GM23338 (cell line): ENCODE results near the gene RGS6. TPM values are rescaled to one million over a fixed set of nuclear protein-coding genes. Genes with fewer than 3 reads are reported as not detected.
A peak's percentile ranks its signal among the peaks of the same experiment; 100 is the strongest.

Source experiments
- ATAC-seq: fragments of 200-7000 bp; cut with Tn5 transposase; 3 replicates; pipeline ENCODE4 v1.9.1; 2020
- DNase-seq: peaks from one replicate; pipeline ENCODE4 v3.0.0-alpha.2; 2015; ENCODE audit warnings: low spot score
- H2AFZ ChIP-seq: fragments of 200-600 bp; sonication (generic); 2 replicates; pipeline ENCODE4 v1.8.0; 2016; ENCODE audit warnings: antibody characterized with exemption, mild to moderate bottlenecking, moderate library complexity
- H3F3A ChIP-seq: fragments of 200-600 bp; sonication (generic); replicated peaks from 2 replicates; pipeline ENCODE4 v1.8.0; 2017; ENCODE audit warnings: antibody characterized with exemption, mixed run types, low read depth
- H3K27ac ChIP-seq: fragments of 200-600 bp; sonication (generic); 2 replicates; pipeline ENCODE4 v1.6.1; 2016; ENCODE audit warnings: low read depth
- H3K27me3 ChIP-seq: fragments of 200-600 bp; sonication (generic); 2 replicates; pipeline ENCODE4 v1.8.0; 2016; ENCODE audit warnings: mild to moderate bottlenecking, mixed run types, moderate library complexity; ENCODE audit not compliant: insufficient read depth
- H3K36me3 ChIP-seq: fragments of 200-600 bp; sonication (generic); 2 replicates; pipeline ENCODE4 v1.8.0; 2016; ENCODE audit warnings: mild to moderate bottlenecking; ENCODE audit not compliant: insufficient read depth
- H3K4me1 ChIP-seq: fragments of 200-600 bp; sonication (generic); 2 replicates; pipeline ENCODE4 v1.8.0; 2016; ENCODE audit warnings: mild to moderate bottlenecking, moderate library complexity; ENCODE audit not compliant: insufficient read depth
- H3K4me2 ChIP-seq: fragments of 200-600 bp; sonication (generic); 2 replicates; pipeline ENCODE4 v1.7.1; 2017; ENCODE audit warnings: mixed run types
- H3K4me3 ChIP-seq: fragments of 200-600 bp; sonication (generic); 2 replicates; pipeline ENCODE4 v1.6.1; 2016; ENCODE audit warnings: mixed run types
- H3K79me2 ChIP-seq: fragments of 200-600 bp; sonication (generic); replicated peaks from 2 replicates; pipeline ENCODE4 v1.8.0; 2017; ENCODE audit warnings: mild to moderate bottlenecking; ENCODE audit not compliant: insufficient read depth
- H3K9me2 ChIP-seq: fragments of 200-600 bp; sonication (generic); 2 replicates; pipeline ENCODE4 v1.8.0; 2017; ENCODE audit not compliant: insufficient read depth
- H4K20me1 ChIP-seq: fragments of 200-600 bp; sonication (generic); replicated peaks from 2 replicates; pipeline ENCODE4 v1.8.0; 2017; ENCODE audit warnings: mild to moderate bottlenecking; ENCODE audit not compliant: insufficient read depth
- H3K27ac Mint-ChIP-seq: 2 replicates; pipeline ENCODE4 v1.8.0; 2020; ENCODE audit warnings: inconsistent platforms, mild to moderate bottlenecking, moderate library complexity, mixed read lengths
- H3K27me3 Mint-ChIP-seq: 3 replicates; pipeline ENCODE4 v1.8.0; 2022; ENCODE audit warnings: low read depth, mild to moderate bottlenecking, moderate library complexity, mixed read lengths, inconsistent platforms; ENCODE audit not compliant: insufficient read depth, poor library complexity
- H3K36me3 Mint-ChIP-seq: 3 replicates; pipeline ENCODE4 v1.8.0; 2021; ENCODE audit warnings: low read depth, mild to moderate bottlenecking, inconsistent platforms, moderate library complexity, mixed read lengths
- H3K4me1 Mint-ChIP-seq: 3 replicates; pipeline ENCODE4 v1.8.0; 2020; ENCODE audit warnings: mild to moderate bottlenecking, inconsistent platforms, mixed read lengths
- H3K4me3 Mint-ChIP-seq: 3 replicates; pipeline ENCODE4 v1.8.0; 2021; ENCODE audit warnings: moderate library complexity, mild to moderate bottlenecking, inconsistent platforms, mixed read lengths
- H3K9me3 Mint-ChIP-seq: 3 replicates; pipeline ENCODE4 v1.8.0; 2020; ENCODE audit warnings: moderate library complexity, mild to moderate bottlenecking, inconsistent platforms, mixed read lengths
- CREB1 ChIP-seq: fragments of 250-450 bp; sonication (Bioruptor Pico); IDR thresholded peaks from 2 replicates; pipeline ENCODE4 v1.5.0; 2020; ENCODE audit warnings: low read depth, mild to moderate bottlenecking, moderate library complexity
- CTCF ChIP-seq, 2 experiments: fragments of 200-600 bp in 1 of 2; sonication (generic) in 1 of 2; conservative IDR thresholded peaks; 2 replicates each; pipeline versions ENCODE4 v1.5.1 to v1.6.1; 2016 to 2017; ENCODE audit warnings: antibody characterized with exemption in 2 of 2, low read depth in 2 of 2, mild to moderate bottlenecking in 2 of 2, moderate library complexity in 1 of 2
- ETS1 ChIP-seq: IDR thresholded peaks from 2 replicates; pipeline ENCODE4 v1.6.1; 2016; ENCODE audit warnings: antibody characterized with exemption
- EZH2 ChIP-seq: fragments of 200-600 bp; sonication (generic); IDR thresholded peaks from one replicate; pipeline ENCODE4 v1.8.0; 2017; ENCODE audit warnings: antibody characterized with exemption, mild to moderate bottlenecking, low read depth; ENCODE audit not compliant: unreplicated experiment
- EZH2phosphoT487 ChIP-seq: fragments of 200-600 bp; sonication (generic); IDR thresholded peaks from one replicate; pipeline ENCODE4 v1.8.1; 2018; ENCODE audit warnings: antibody characterized with exemption; ENCODE audit not compliant: unreplicated experiment
- JUNB ChIP-seq: IDR thresholded peaks from one replicate; pipeline ENCODE4 v1.6.1; 2016; ENCODE audit warnings: antibody characterized with exemption; ENCODE audit not compliant: unreplicated experiment
- NANOG ChIP-seq: IDR thresholded peaks from 2 replicates; pipeline ENCODE4 v1.6.1; 2016; ENCODE audit warnings: antibody characterized with exemption, borderline replicate concordance
- POLR2AphosphoS5 ChIP-seq: IDR thresholded peaks from 2 replicates; pipeline ENCODE4 v1.6.1; 2016; ENCODE audit warnings: antibody characterized with exemption, low read depth
- REST ChIP-seq: IDR thresholded peaks from one replicate; pipeline ENCODE4 v1.6.1; 2018; ENCODE audit warnings: antibody characterized with exemption; ENCODE audit not compliant: unreplicated experiment
- STAT1 ChIP-seq: IDR thresholded peaks from one replicate; pipeline ENCODE4 v1.6.1; 2016; ENCODE audit warnings: antibody characterized with exemption; ENCODE audit not compliant: unreplicated experiment
- ZNF114 ChIP-seq: fragments of 250-450 bp; sonication (Bioruptor Pico); IDR thresholded peaks from 2 replicates; pipeline ENCODE4 v1.5.0; 2020; ENCODE audit warnings: mild to moderate bottlenecking, moderate library complexity
- ZNF331 ChIP-seq: fragments of 250-450 bp; sonication (Bioruptor Pico); IDR thresholded peaks from 2 replicates; pipeline ENCODE4 v1.5.0; 2020; ENCODE audit warnings: low read depth, mild to moderate bottlenecking, moderate library complexity
- polyA plus RNA-seq: library from polyadenylated mRNA; unstranded; fragments of >200 nt; fragmentation: Nextera tagmentation; extraction: Ambion mirVana; gene quantifications from 2 replicates; pipeline ENCODE4 v1.2.1, GENCODE V29; 2016
- total RNA-seq: library from RNA; depleted of rRNA; stranded (reverse); fragments of >200 nt; shearing (Covaris generic); gene quantifications from 2 replicates; pipeline ENCODE4 v1.2.3, GENCODE V29; 2014

The RGS6 gene
- total and polyA plus RNA-seq, 2 experiments from 2014 or later, result 0.66 to 0.83 TPM

- Mint-ChIP-seq H3K36me3 (no peaks in the 10 kb centered on the region), H3K27me3 (no peaks in the 10 kb centered on the region), H3K4me1 (peaks cover 16% of the 10 kb centered on the region), H3K27ac (0 out of 2 replicates have a peak overlapping the region, but pooled peaks have one; percentile 14), H3K4me3 (no peak overlapping the region), H3K9me3 (no peaks in the 10 kb centered on the region)
- H3K9me2 ChIP-seq, result peaks cover 8% of the 10 kb centered on the region; the same call in 1 of the 2 replicates
- no peaks in the 10 kb centered on the region for H3K27me3 ChIP-seq
- DNase-seq (no peak), ATAC-seq (no peak)
- H3K36me3 ChIP-seq, result no peaks in the 10 kb centered on the region
- TF ChIP-seq JUNB (no peak), EZH2phosphoT487 (no peak), CREB1 (CRISPR knock-in tag) (no peak), STAT1 (no peak), REST (no peak), ZNF114 (no peak), CTCF (conservative IDR thresholded peaks at IDR 0.05; ENCODE audit: low read depth in 2 of 2) (no peak), POLR2AphosphoS5 (no peak)
- no peaks in the 10 kb centered on the region for H4K20me1 ChIP-seq
- no peaks in the 10 kb centered on the region for H3F3A ChIP-seq
- H3K4me1 ChIP-seq, result 0 out of 2 replicates have a peak, but pooled peaks cover 4% of the 10 kb centered on the region
- H2AFZ ChIP-seq, result peak overlapping the region; percentile 38
- no peak overlapping the region for H3K4me3 ChIP-seq
- no peak overlapping the region for H3K4me2 ChIP-seq
- H3K27ac ChIP-seq, result no peak overlapping the region
- no peaks in the 10 kb centered on the region for H3K79me2 ChIP-seq
Observed at GRCh38 chr14:72539661-72540315, 607.6 kb downstream of the RGS6 start.

GRCh38 chr14:72540836-72541235 is 608.6 kb downstream of the RGS6 start:
- H3K79me2 ChIP-seq, result no peaks in the 10 kb centered on the region
- peaks cover 8% of the 10 kb centered on the region; the same call in 1 of the 2 replicates for H3K9me2 ChIP-seq
- peaks cover 4% of the 10 kb centered on the region; the same call in 1 of the 2 replicates for H3K4me1 ChIP-seq
- no peaks in the 10 kb centered on the region for H3K9me3 Mint-ChIP-seq
- H2AFZ ChIP-seq, result no peak overlapping the region
- H3K36me3 Mint-ChIP-seq, result no peaks in the 10 kb centered on the region
- H4K20me1 ChIP-seq, result no peaks in the 10 kb centered on the region
- H3F3A ChIP-seq, result no peaks in the 10 kb centered on the region
- H3K4me2 ChIP-seq, result no peak overlapping the region
- no peak overlapping the region for H3K27ac ChIP-seq
- no peaks in the 10 kb centered on the region for H3K27me3 Mint-ChIP-seq
- no peaks in the 10 kb centered on the region for H3K27me3 ChIP-seq
- no peak overlapping the region for H3K27ac Mint-ChIP-seq
- no peak for DNase-seq
- no peak overlapping the region for H3K4me3 ChIP-seq
- H3K36me3 ChIP-seq, result no peaks in the 10 kb centered on the region
- H3K4me1 Mint-ChIP-seq, result peaks cover 23% of the 10 kb centered on the region
- no peak for ATAC-seq
- H3K4me3 Mint-ChIP-seq, result no peak overlapping the region
- TF ChIP-seq ZNF331 (no peak), NANOG (no peak), ZNF114 (no peak), CTCF (conservative IDR thresholded peaks at IDR 0.05; ENCODE audit: low read depth in 2 of 2) (no peak), REST (no peak), EZH2 (no peak), ETS1 (no peak)
